Measurements from ENCODE around the gene ARRB1.

GRCh38 chr11:75374646-75375045 lies 23.2 kb upstream of the ARRB1 start:
- TF ChIP-seq CTCF (IDR thresholded peaks at IDR 0.05) (no peak), ZFX (IDR thresholded peaks at IDR 0.05; ENCODE audit: borderline replicate concordance) (no peak)

All from 22Rv1 (cell line).